ENCODE results near the gene AP4B1.

DNA sequence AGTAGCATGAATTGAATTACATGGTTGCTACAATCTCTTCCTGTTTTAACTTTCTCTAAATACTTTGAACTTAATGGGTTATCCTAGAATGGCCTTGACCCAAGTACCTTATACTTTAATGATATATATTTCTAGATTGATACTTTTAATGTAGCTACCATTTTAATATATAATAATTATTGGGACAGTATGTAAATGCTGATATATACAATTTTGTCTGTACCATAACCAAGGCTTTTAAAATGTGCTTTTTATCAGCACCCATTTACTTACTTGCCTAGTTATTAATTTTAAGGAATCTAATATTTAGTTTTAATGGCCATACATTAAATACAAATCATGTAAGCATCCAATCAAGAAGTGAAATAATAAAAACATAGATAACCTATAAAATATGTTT, 37.9 kb upstream of the AP4B1 start:
- TF ChIP-seq, protein P1, sequence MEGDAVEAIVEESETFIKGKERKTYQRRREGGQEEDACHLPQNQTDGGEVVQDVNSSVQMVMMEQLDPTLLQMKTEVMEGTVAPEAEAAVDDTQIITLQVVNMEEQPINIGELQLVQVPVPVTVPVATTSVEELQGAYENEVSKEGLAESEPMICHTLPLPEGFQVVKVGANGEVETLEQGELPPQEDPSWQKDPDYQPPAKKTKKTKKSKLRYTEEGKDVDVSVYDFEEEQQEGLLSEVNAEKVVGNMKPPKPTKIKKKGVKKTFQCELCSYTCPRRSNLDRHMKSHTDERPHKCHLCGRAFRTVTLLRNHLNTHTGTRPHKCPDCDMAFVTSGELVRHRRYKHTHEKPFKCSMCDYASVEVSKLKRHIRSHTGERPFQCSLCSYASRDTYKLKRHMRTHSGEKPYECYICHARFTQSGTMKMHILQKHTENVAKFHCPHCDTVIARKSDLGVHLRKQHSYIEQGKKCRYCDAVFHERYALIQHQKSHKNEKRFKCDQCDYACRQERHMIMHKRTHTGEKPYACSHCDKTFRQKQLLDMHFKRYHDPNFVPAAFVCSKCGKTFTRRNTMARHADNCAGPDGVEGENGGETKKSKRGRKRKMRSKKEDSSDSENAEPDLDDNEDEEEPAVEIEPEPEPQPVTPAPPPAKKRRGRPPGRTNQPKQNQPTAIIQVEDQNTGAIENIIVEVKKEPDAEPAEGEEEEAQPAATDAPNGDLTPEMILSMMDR (IDR thresholded peaks at IDR 0.05): no peak
- TF ChIP-seq POLR2A (IDR thresholded peaks at IDR 0.05): no peak

Measured in heart left ventricle (tissue), 13 donors.